Neural cell (in vitro differentiated cells): Measurements from ENCODE around the gene CDKL1. TPM values are rescaled to one million over a fixed set of nuclear protein-coding genes. Genes with fewer than 3 reads are reported as not detected.

Experiments
- H2AFZ ChIP-seq: fragments of 200-600, 300-800 bp; sonication (generic), shearing (Covaris generic); 2 replicates; pipeline ENCODE4 v1.6.0; 2014; ENCODE audit warnings: low read depth, mild to moderate bottlenecking, antibody characterized with exemption, low read length, moderate library complexity
- H3F3A ChIP-seq: fragments of 200-600 bp; shearing (Covaris generic); 2 replicates; pipeline ENCODE4 v1.6.1; 2016; ENCODE audit warnings: mild to moderate bottlenecking, moderate library complexity, mixed read lengths, antibody characterized with exemption, low read length; ENCODE audit not compliant: insufficient read depth, poor library complexity, severe bottlenecking
- H3K27ac ChIP-seq: fragments of 200-600, 300-800 bp; sonication (generic), shearing (Covaris generic); 2 replicates; pipeline ENCODE4 v1.5.1; 2014; ENCODE audit warnings: mild to moderate bottlenecking, low read length, moderate library complexity
- H3K27me3 ChIP-seq: fragments of 300-800, 200-600 bp; sonication (generic), shearing (Covaris generic); 2 replicates; pipeline ENCODE4 v1.6.0; 2014; ENCODE audit warnings: mild to moderate bottlenecking, low read depth, low read length, moderate library complexity; ENCODE audit not compliant: insufficient read depth
- H3K36me3 ChIP-seq: fragments of 300-800, 200-600 bp; sonication (generic), shearing (Covaris generic); 2 replicates; pipeline ENCODE4 v1.5.1; 2014; ENCODE audit warnings: mild to moderate bottlenecking, antibody characterized with exemption, low read length, moderate library complexity; ENCODE audit not compliant: insufficient read depth
- H3K4me2 ChIP-seq: fragments of 300-800, 200-600 bp; sonication (generic), shearing (Covaris generic); 2 replicates; pipeline ENCODE4 v1.6.0; 2014; ENCODE audit warnings: mild to moderate bottlenecking, low read length
- H3K4me3 ChIP-seq: fragments of 300-800, 200-600 bp; sonication (generic), shearing (Covaris generic); 2 replicates; pipeline ENCODE4 v1.5.1; 2014; ENCODE audit warnings: mild to moderate bottlenecking, low read length, moderate library complexity
- H3K79me2 ChIP-seq: fragments of 200-600 bp; shearing (Covaris generic); replicated peaks from 2 replicates; pipeline ENCODE4 v1.6.0; 2014; ENCODE audit warnings: mild to moderate bottlenecking, low read length, moderate library complexity; ENCODE audit not compliant: insufficient read depth
- H3K9ac ChIP-seq: fragments of 300-800, 200-600 bp; sonication (generic), shearing (Covaris generic); 2 replicates; pipeline ENCODE4 v1.6.1; 2016; ENCODE audit warnings: mild to moderate bottlenecking, low read length, mixed read lengths
- H3K9me2 ChIP-seq: fragments of 200-600 bp; shearing (Covaris generic); 2 replicates; pipeline ENCODE4 v1.6.1; 2016; ENCODE audit warnings: mild to moderate bottlenecking, low read length, mixed read lengths; ENCODE audit not compliant: insufficient read depth
- H3K9me3 ChIP-seq: fragments of 200-600, 300-800 bp; sonication (generic), shearing (Covaris generic); 2 replicates; pipeline ENCODE4 v1.6.1; 2016; ENCODE audit warnings: mild to moderate bottlenecking, mixed run types, low read length, moderate library complexity, mixed read lengths
- H4K20me1 ChIP-seq: fragments of 200-600 bp; shearing (Covaris generic); 2 replicates; pipeline ENCODE4 v1.6.1; 2016; ENCODE audit warnings: mild to moderate bottlenecking, mixed run types; ENCODE audit not compliant: insufficient read depth
- CTCF ChIP-seq: fragments of 450-650 bp; IDR thresholded peaks from 2 replicates; pipeline ENCODE4 v1.5.1; 2014; ENCODE audit warnings: antibody characterized with exemption, mild to moderate bottlenecking, moderate library complexity; ENCODE audit not compliant: poor library complexity, severe bottlenecking
- EP300 ChIP-seq: fragments of 450-650 bp; conservative IDR thresholded peaks from 2 replicates; pipeline ENCODE4 v1.6.1; 2014; ENCODE audit warnings: antibody characterized with exemption, mild to moderate bottlenecking, moderate library complexity; ENCODE audit not compliant: poor library complexity, severe bottlenecking
- EZH2 ChIP-seq: fragments of 200-600, 300-800 bp; shearing (Covaris generic), sonication (generic); IDR thresholded peaks from 2 replicates; pipeline ENCODE4 v1.6.1; 2014; ENCODE audit warnings: antibody characterized with exemption, low read length, borderline replicate concordance, mild to moderate bottlenecking; ENCODE audit not compliant: insufficient read depth, poor library complexity, severe bottlenecking
- MXI1 ChIP-seq: fragments of 450-650 bp; conservative IDR thresholded peaks from 2 replicates; pipeline ENCODE4 v1.6.1; 2014; ENCODE audit warnings: antibody characterized with exemption, mild to moderate bottlenecking; ENCODE audit not compliant: poor library complexity, severe bottlenecking
- POLR2AphosphoS5 ChIP-seq: IDR thresholded peaks from 2 replicates; pipeline ENCODE4 v1.6.1; 2012
- RAD21 ChIP-seq: fragments of 450-650 bp; conservative IDR thresholded peaks from 2 replicates; pipeline ENCODE4 v1.6.1; 2014; ENCODE audit warnings: antibody characterized with exemption, mild to moderate bottlenecking, moderate library complexity
- REST ChIP-seq: IDR thresholded peaks from 2 replicates; pipeline ENCODE4 v1.6.1; 2012; ENCODE audit warnings: borderline replicate concordance
- SMC3 ChIP-seq: fragments of 450-650 bp; conservative IDR thresholded peaks from 2 replicates; pipeline ENCODE4 v1.6.1; 2014; ENCODE audit warnings: antibody characterized with exemption, mild to moderate bottlenecking, moderate library complexity; ENCODE audit not compliant: poor library complexity
- TAF1 ChIP-seq: IDR thresholded peaks from 2 replicates; pipeline ENCODE4 v1.6.1; 2012; ENCODE audit warnings: low read depth
- polyA plus RNA-seq: library from polyadenylated mRNA; depleted of rRNA; stranded (reverse); fragments of >200 nt; gene quantifications from 2 replicates; pipeline ENCODE4 v1.2.3, GENCODE V29; 2014

The CDKL1 gene
- polyA plus RNA-seq, 1 donor from 2014 or later, result 3.1 TPM

DNA sequence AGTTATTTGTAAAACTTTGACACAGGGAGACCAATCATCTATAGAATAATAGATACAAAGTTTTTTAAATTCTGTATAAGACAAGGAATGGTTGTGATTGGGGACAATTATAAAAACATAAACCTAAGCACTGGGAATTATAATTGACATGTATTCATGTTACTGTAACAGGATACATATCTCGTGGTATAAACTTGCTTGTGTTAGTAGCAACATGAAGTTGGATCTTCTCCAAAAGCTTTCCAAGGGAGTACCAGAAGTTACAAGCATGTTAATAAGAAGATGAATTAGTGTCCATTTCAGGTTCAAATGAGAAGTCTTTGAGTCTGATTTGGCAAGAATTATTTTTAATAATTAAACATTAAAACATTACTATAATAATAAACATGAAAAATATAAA, 42.2 kb downstream of the CDKL1 start:
- no peaks in the 10 kb centered on the region for H3K36me3 ChIP-seq
- no peaks in the 10 kb centered on the region for H3F3A ChIP-seq
- H3K27ac ChIP-seq, result no peak overlapping the region
- H3K9me2 ChIP-seq, result no peaks in the 10 kb centered on the region
- no peak for TF ChIP-seq RAD21
- TF ChIP-seq EP300, result no peak
- TF ChIP-seq MXI1, result no peak
- TF ChIP-seq POLR2AphosphoS5, result no peak
- TF ChIP-seq SMC3, result no peak
- no peak for TF ChIP-seq TAF1
- TF ChIP-seq EZH2, result no peak
- no peak for TF ChIP-seq REST
- TF ChIP-seq CTCF, result no peak
- H3K27me3 ChIP-seq, result no peaks in the 10 kb centered on the region
- H3K9ac ChIP-seq, result no peak overlapping the region
- no peak overlapping the region for H3K4me3 ChIP-seq
- no peaks in the 10 kb centered on the region for H3K79me2 ChIP-seq
- no peaks in the 10 kb centered on the region for H3K9me3 ChIP-seq
- H3K4me2 ChIP-seq, result no peak overlapping the region
- no peak overlapping the region for H2AFZ ChIP-seq
- H4K20me1 ChIP-seq, result no peaks in the 10 kb centered on the region

GRCh38 chr14:50353126-50353525, 43.6 kb downstream of the CDKL1 start:
- Histone ChIP-seq H3K9ac (no peak overlapping the region), H3K27ac (no peak overlapping the region), H3F3A (no peaks in the 10 kb centered on the region), H3K36me3 (no peaks in the 10 kb centered on the region), H3K4me3 (no peak overlapping the region), H4K20me1 (no peaks in the 10 kb centered on the region), H3K27me3 (no peaks in the 10 kb centered on the region), H3K79me2 (no peaks in the 10 kb centered on the region), H3K9me3 (no peaks in the 10 kb centered on the region), H3K9me2 (no peaks in the 10 kb centered on the region), H3K4me2 (no peak overlapping the region), H2AFZ (no peak overlapping the region)
- no peak for TF ChIP-seq REST
